Sigmoid colon (tissue), 7 donors: ENCODE results near the gene PRUNE1. TPM values are rescaled to one million over a fixed set of nuclear protein-coding genes. Genes with fewer than 3 reads are reported as not detected.

Source experiments
- DNase-seq: peaks from one replicate; pipeline ENCODE4 v3.0.0-alpha.2; 2019
- H3K27ac ChIP-seq, 4 donors: fragments of 200-600 bp; sonication (generic); one replicate each; pipeline ENCODE4 v1.5.1; 2016 to 2019; ENCODE audit warnings: mild to moderate bottlenecking in 1 of 4
- H3K27me3 ChIP-seq, 3 donors: fragments of 200-600 bp; sonication (generic); one replicate each; pipeline ENCODE4 v1.5.1; 2019; ENCODE audit warnings: mild to moderate bottlenecking in 1 of 3
- H3K36me3 ChIP-seq, 4 donors: fragments of 200-600 bp; sonication (generic); one replicate each; pipeline ENCODE4 v1.5.1; 2016 to 2019
- H3K4me1 ChIP-seq, 4 donors: fragments of 200-600 bp; sonication (generic); one replicate each; pipeline ENCODE4 v1.5.1; 2017 to 2019
- H3K4me3 ChIP-seq, 4 donors: fragments of 200-600 bp; sonication (generic); one replicate each; pipeline ENCODE4 v1.5.1; 2017 to 2019; ENCODE audit warnings: mild to moderate bottlenecking in 2 of 4, moderate library complexity in 1 of 4
- H3K9me3 ChIP-seq, 4 donors: fragments of 200-600 bp in 3 of 4; sonication (generic) in 3 of 4; one replicate each; pipeline versions ENCODE4 v1.5.1 to v1.6.1; 2013 to 2019
- CTCF ChIP-seq, 4 experiments: fragments of 450-650 bp in 3 of 4; fragments of 200-600 bp in 1 of 4; IDR thresholded peaks; one replicate each; pipeline ENCODE4 v1.5.1; 2016 to 2019; ENCODE audit warnings: antibody characterized with exemption in 4 of 4, mild to moderate bottlenecking in 3 of 4, moderate library complexity in 2 of 4
- EP300 ChIP-seq, 4 donors: sonication (generic); formaldehyde crosslinking; IDR thresholded peaks; one replicate each; pipeline ENCODE4 v1.6.1; 2017; ENCODE audit warnings: antibody characterized with exemption in 4 of 4
- POLR2A ChIP-seq, 2 donors: fragments of 450-650 bp; IDR thresholded peaks; one replicate each; pipeline ENCODE4 v1.6.1; 2016; ENCODE audit warnings: antibody characterized with exemption in 2 of 2, mild to moderate bottlenecking in 2 of 2, moderate library complexity in 2 of 2
- POLR2AphosphoS5 ChIP-seq, 4 donors: sonication (generic); formaldehyde crosslinking; IDR thresholded peaks; one replicate each; pipeline ENCODE4 v1.6.1; 2017; ENCODE audit warnings: antibody characterized with exemption in 4 of 4
- WGBS, 2 donors: extraction: QIAGEN DNeasy Blood & Tissue Kit; methylation state at CpG; one replicate each; pipeline ENCODE4 v1.1.7; 2013; 5-methylcytosine and 5-hydroxymethylcytosine counted together
- intact Hi-C: fragments of 100-400 bp; cut with DNase I; formaldehyde crosslinking; loops from one replicate; pipeline ENCODE4 v1.15.1; 2023
- polyA plus RNA-seq, 3 donors: library from polyadenylated mRNA; stranded (reverse); fragments of 200-250 nt; gene quantifications; one replicate each; pipeline ENCODE4 v1.2.3, GENCODE V29; 2013
- small RNA-seq, 3 donors: library from RNA; depleted of rRNA; stranded (forward); fragments of <200 nt; gene quantifications; one replicate each; pipeline ENCODE3, GENCODE V24; 2016
- total RNA-seq, 4 donors: library from RNA; depleted of rRNA; stranded (reverse); fragments of >200 nt; gene quantifications; one replicate each; pipeline ENCODE4 v1.1.0, GENCODE V29; 2016
- donor health status: healthy with polysubstance abuse.
- donor health status: Bipolar disorder and iron deficiency.
- donor health status: healthy.

The PRUNE1 gene
- total and polyA plus RNA-seq, 7 donors, result 15.5 to 33.9 (median 18.7) TPM

GRCh38 chr1:151072224-151072623 is 64.0 kb downstream of the PRUNE1 start:
- intact Hi-C loops, result no loop called here
- no peak for DNase-seq
- WGBS, 2 donors, result 74 to 88% methylated on average over 13 of the region's 13 CpGs

More at GRCh38 chr1:151072224-151072623, 64.0 kb downstream of the PRUNE1 start:
- Histone ChIP-seq H3K4me1 (peaks cover 0 to 19% (median 15%) of the 10 kb centered on the region in 4 donors), H3K9me3 (no peaks in the 10 kb centered on the region), H3K27me3 (no peaks in the 10 kb centered on the region), H3K27ac (peak overlapping the region; percentile 95 to 99 (median 97)), H3K4me3 (no peak overlapping the region), H3K36me3 (peaks cover 0 to 23% (median 0%) of the 10 kb centered on the region in 4 donors)
- TF ChIP-seq CTCF (IDR thresholded peaks at IDR 0.05), result no peak
- no peak for TF ChIP-seq POLR2A (IDR thresholded peaks at IDR 0.05)
- no peak for TF ChIP-seq POLR2AphosphoS5 (IDR thresholded peaks at IDR 0.05)
- TF ChIP-seq EP300 (IDR thresholded peaks at IDR 0.05), result no peak

Small RNA genes within 50 kb of the gene (small RNA-seq; reads per million reads assigned to genes)
- gene RNU6-884P, result 0 reads per million in 3 donors

Other genes with a start within 250 kb of the PRUNE1 start
- gene CTSS, start 242.7 kb upstream of the PRUNE1 start, total RNA-seq, result 10 to 100 TPM; 16.3 to 63.3 (median 44.6) TPM
- 100 to 1,000 TPM in 2 of 3 donors, 10 to 100 TPM in 1; 69.7 to 267 (median 264) TPM for gene CTSS, start 242.7 kb upstream of the PRUNE1 start, polyA plus RNA-seq
- 100 to 1,000 TPM in 1 of 4 donors, 10 to 100 TPM in 3; 33.5 to 114 (median 82.7) TPM for gene CTSK, start 200.2 kb upstream of the PRUNE1 start, total RNA-seq
- gene CTSK, start 200.2 kb upstream of the PRUNE1 start, polyA plus RNA-seq, result 10 to 100 TPM in 2 of 3 donors, 1 to 10 TPM in 1; 7.6 to 66.3 (median 56.5) TPM
- gene ARNT, start 131.8 kb upstream of the PRUNE1 start, total RNA-seq, result 10 to 100 TPM; 39.9 to 64.8 (median 56.6) TPM
- gene ARNT, start 131.8 kb upstream of the PRUNE1 start, polyA plus RNA-seq, result 10 to 100 TPM; 19.1 to 22.8 (median 21.5) TPM
- not detected for gene CTXND2, start 121.3 kb upstream of the PRUNE1 start, total RNA-seq
- gene CTXND2, start 121.3 kb upstream of the PRUNE1 start, polyA plus RNA-seq, result not detected
- 10 to 100 TPM; 23.9 to 36.0 (median 30.3) TPM for gene SETDB1, start 82.1 kb upstream of the PRUNE1 start, total RNA-seq
- 10 to 100 TPM in 1 of 3 donors, 1 to 10 TPM in 2; 5.5 to 24.5 (median 9.0) TPM for gene SETDB1, start 82.1 kb upstream of the PRUNE1 start, polyA plus RNA-seq
- gene CERS2, start 33.6 kb upstream of the PRUNE1 start, total RNA-seq, result 100 to 1,000 TPM in 1 of 4 donors, 10 to 100 TPM in 3; 68.7 to 103 (median 79.1) TPM
- gene CERS2, start 33.6 kb upstream of the PRUNE1 start, polyA plus RNA-seq, result 100 to 1,000 TPM in 1 of 3 donors, 10 to 100 TPM in 2; 50.6 to 115 (median 97.8) TPM
- under 1 TPM in 1 of 4 donors, not detected in 3; 0.36 TPM for gene ANXA9, start 26.2 kb upstream of the PRUNE1 start, total RNA-seq
- gene ANXA9, start 26.2 kb upstream of the PRUNE1 start, polyA plus RNA-seq, result under 1 TPM in 2 of 3 donors, not detected in 1; 0.45 to 0.60 TPM
- gene MINDY1, start 1.5 kb upstream of the PRUNE1 start, total RNA-seq, result 10 to 100 TPM; 21.7 to 51.8 (median 27.0) TPM
- 10 to 100 TPM; 15.6 to 26.4 (median 22.1) TPM for gene MINDY1, start 1.5 kb upstream of the PRUNE1 start, polyA plus RNA-seq
- under 1 TPM in 2 of 4 donors, not detected in 2; 0.28 to 0.36 TPM for gene BNIPL, start 28.1 kb downstream of the PRUNE1 start, total RNA-seq
- under 1 TPM in 1 of 3 donors, not detected in 2; 0.47 TPM for gene BNIPL, start 28.1 kb downstream of the PRUNE1 start, polyA plus RNA-seq
- gene C1orf56, start 39.3 kb downstream of the PRUNE1 start, total RNA-seq, result 1 to 10 TPM; 4.1 to 7.8 (median 7.0) TPM
- gene C1orf56, start 39.3 kb downstream of the PRUNE1 start, polyA plus RNA-seq, result 1 to 10 TPM in 2 of 3 donors, under 1 TPM in 1; 0.46 to 2.3 (median 1.2) TPM
- 10 to 100 TPM; 37.8 to 53.6 (median 47.1) TPM for gene CDC42SE1, start 51.2 kb downstream of the PRUNE1 start, total RNA-seq
- gene CDC42SE1, start 51.2 kb downstream of the PRUNE1 start, polyA plus RNA-seq, result 10 to 100 TPM; 35.4 to 82.8 (median 52.7) TPM
- gene MLLT11, start 51.9 kb downstream of the PRUNE1 start, total RNA-seq, result 1 to 10 TPM; 2.1 to 5.0 (median 4.1) TPM
- gene MLLT11, start 51.9 kb downstream of the PRUNE1 start, polyA plus RNA-seq, result 1 to 10 TPM in 1 of 3 donors, under 1 TPM in 2; 0.60 to 2.9 (median 0.69) TPM
- 10 to 100 TPM; 20.6 to 27.0 (median 25.3) TPM for gene GABPB2, start 62.3 kb downstream of the PRUNE1 start, total RNA-seq
- 1 to 10 TPM; 3.6 to 7.9 (median 4.2) TPM for gene GABPB2, start 62.3 kb downstream of the PRUNE1 start, polyA plus RNA-seq
- 10 to 100 TPM in 2 of 4 donors, 1 to 10 TPM in 2; 5.0 to 20.6 (median 7.8) TPM for gene SEMA6C, start 138.2 kb downstream of the PRUNE1 start, total RNA-seq
- 1 to 10 TPM in 2 of 3 donors, under 1 TPM in 1; 0.23 to 4.1 (median 1.2) TPM for gene SEMA6C, start 138.2 kb downstream of the PRUNE1 start, polyA plus RNA-seq
- 1 to 10 TPM; 1.9 to 9.5 (median 7.5) TPM for gene TNFAIP8L2, start 148.2 kb downstream of the PRUNE1 start, total RNA-seq
- gene TNFAIP8L2, start 148.2 kb downstream of the PRUNE1 start, polyA plus RNA-seq, result 10 to 100 TPM; 11.4 to 12.7 (median 12.6) TPM
- gene LYSMD1, start 157.5 kb downstream of the PRUNE1 start, total RNA-seq, result 10 to 100 TPM; 15.5 to 22.7 (median 19.0) TPM
- 1 to 10 TPM; 4.2 to 7.9 (median 7.8) TPM for gene LYSMD1, start 157.5 kb downstream of the PRUNE1 start, polyA plus RNA-seq
- gene SCNM1, start 157.7 kb downstream of the PRUNE1 start, total RNA-seq, result 10 to 100 TPM; 17.5 to 24.2 (median 19.8) TPM
- 10 to 100 TPM; 35.4 to 42.4 (median 35.6) TPM for gene SCNM1, start 157.7 kb downstream of the PRUNE1 start, polyA plus RNA-seq
- gene TMOD4, start 167.5 kb downstream of the PRUNE1 start, total RNA-seq, result 1 to 10 TPM in 1 of 4 donors, not detected in 3; 1.1 TPM
- 1 to 10 TPM in 1 of 3 donors, under 1 TPM in 1, not detected in 1; 0.07 to 2.1 TPM for gene TMOD4, start 167.5 kb downstream of the PRUNE1 start, polyA plus RNA-seq
- 10 to 100 TPM; 34.6 to 49.7 (median 44.8) TPM for gene VPS72, start 181.7 kb downstream of the PRUNE1 start, total RNA-seq
- 10 to 100 TPM; 24.0 to 36.2 (median 32.4) TPM for gene VPS72, start 181.7 kb downstream of the PRUNE1 start, polyA plus RNA-seq
- 10 to 100 TPM; 33.2 to 51.5 (median 37.8) TPM for gene PIP5K1A, start 190.1 kb downstream of the PRUNE1 start, total RNA-seq
- gene PIP5K1A, start 190.1 kb downstream of the PRUNE1 start, polyA plus RNA-seq, result 10 to 100 TPM in 2 of 3 donors, 1 to 10 TPM in 1; 9.6 to 23.7 (median 19.0) TPM
- gene PSMD4, start 246.3 kb downstream of the PRUNE1 start, total RNA-seq, result 100 to 1,000 TPM; 138 to 194 (median 173) TPM
- 100 to 1,000 TPM; 111 to 176 (median 111) TPM for gene PSMD4, start 246.3 kb downstream of the PRUNE1 start, polyA plus RNA-seq